H1 (cell line): ENCODE results near the gene NHEJ1. TPM values are rescaled to one million over a fixed set of nuclear protein-coding genes. Genes with fewer than 3 reads are reported as not detected.

Source experiments
- CTCF ChIA-PET: fragments of 300-600 bp; sonication (Branson Sonifier 250); formaldehyde crosslinking; loops from one replicate; lab custom pipeline; 2021; ENCODE audit not compliant: partially characterized antibody; lab: Charles Lee
- POLR2A ChIA-PET: fragments of 300-600 bp; sonication (Branson Sonifier 250); formaldehyde crosslinking; loops from one replicate; lab custom pipeline; 2021; ENCODE audit warnings: inconsistent platforms; ENCODE audit not compliant: partially characterized antibody; lab: Charles Lee
- DNase-seq, 2 experiments: peaks; one replicate each; pipeline versions ENCODE4 v3.0.0 to v3.0.0-alpha.2; 2010 to 2022; ENCODE audit warnings: low spot score in 2 of 2, low read depth in 1 of 2, mixed read lengths in 1 of 2
- FAIRE-seq: peaks from 2 replicates; lab custom pipeline; 2011; peaks lifted over from hg19 to GRCh38; lab: Jason Lieb, UNC
- H2AFZ ChIP-seq: 2 replicates; pipeline ENCODE4 v1.8.1; 2012; ENCODE audit warnings: low read length, inconsistent platforms
- H2AK5ac ChIP-seq: 2 replicates; pipeline ENCODE4 v1.6.1; 2013; ENCODE audit warnings: low read depth, low read length
- H2BK120ac ChIP-seq: replicated peaks from 2 replicates; pipeline ENCODE3; 2013; ENCODE audit warnings: low read depth, low read length, inconsistent platforms
- H2BK12ac ChIP-seq: 2 replicates; pipeline ENCODE4 v1.6.1; 2013; ENCODE audit warnings: low read depth, low read length
- H2BK15ac ChIP-seq: 2 replicates; pipeline ENCODE4 v1.6.1; 2013; ENCODE audit warnings: low read length
- H2BK20ac ChIP-seq: 2 replicates; pipeline ENCODE4 v1.6.1; 2013; ENCODE audit warnings: low read length
- H2BK5ac ChIP-seq: 2 replicates; pipeline ENCODE4 v1.6.1; 2013; ENCODE audit warnings: low read depth, low read length
- H3K14ac ChIP-seq: 2 replicates; pipeline ENCODE4 v1.6.1; 2013; ENCODE audit warnings: inconsistent platforms; ENCODE audit not compliant: insufficient read length
- H3K18ac ChIP-seq: 2 replicates; pipeline ENCODE4 v1.6.1; 2013; ENCODE audit warnings: low read length; ENCODE audit errors: extremely low read depth
- H3K23ac ChIP-seq: 2 replicates; pipeline ENCODE4 v1.6.1; 2013; ENCODE audit warnings: inconsistent platforms; ENCODE audit not compliant: insufficient read length
- H3K23me2 ChIP-seq: 2 replicates; pipeline ENCODE4 v1.6.1; 2013; ENCODE audit warnings: low read depth, low read length
- H3K27ac ChIP-seq: 2 replicates; pipeline ENCODE4 v1.6.1; 2011; ENCODE audit warnings: low read depth, low read length, inconsistent platforms
- H3K27me3 ChIP-seq, 4 experiments: replicated peaks in 1 of 4; 1 replicate in 1 of 4; 2 replicates in 3 of 4; pipeline versions ENCODE4 v1.6.1 to v1.8.1; 2011 to 2013; ENCODE audit warnings: low read length in 3 of 4, mild to moderate bottlenecking in 3 of 4, inconsistent platforms in 2 of 4, mixed read lengths in 2 of 4, moderate library complexity in 1 of 4; ENCODE audit not compliant: control insufficient read depth in 3 of 4, insufficient read depth in 3 of 4; ENCODE audit errors: extremely low read depth in 1 of 4
- H3K36me3 ChIP-seq, 4 experiments: 2 replicates each; pipeline versions ENCODE4 v1.6.1 to v1.8.1; 2011 to 2013; ENCODE audit warnings: mild to moderate bottlenecking in 4 of 4, low read length in 3 of 4, moderate library complexity in 2 of 4, control low read depth in 1 of 4, inconsistent platforms in 1 of 4; ENCODE audit not compliant: insufficient read depth in 4 of 4, control insufficient read depth in 2 of 4
- H3K4ac ChIP-seq: replicated peaks from 2 replicates; pipeline ENCODE3; 2013; ENCODE audit warnings: low read length, low read depth, mixed read lengths, inconsistent platforms; ENCODE audit not compliant: insufficient read length
- H3K4me1 ChIP-seq, 4 experiments: replicated peaks in 1 of 4; 1 replicate in 1 of 4; 2 replicates in 3 of 4; pipeline versions ENCODE4 v1.6.1 to v1.8.1; 2011 to 2013; ENCODE audit warnings: low read length in 3 of 4, inconsistent platforms in 2 of 4, mixed read lengths in 1 of 4; ENCODE audit not compliant: insufficient read depth in 4 of 4, control insufficient read depth in 3 of 4
- H3K4me2 ChIP-seq, 2 experiments: 2 replicates each; pipeline versions ENCODE4 v1.6.1 to v1.8.1; 2011 to 2013; ENCODE audit warnings: low read depth in 2 of 2, low read length in 2 of 2, control low read depth in 1 of 2, inconsistent platforms in 1 of 2, mild to moderate bottlenecking in 1 of 2; ENCODE audit not compliant: insufficient read depth in 1 of 2
- H3K4me3 ChIP-seq, 4 experiments: fragments of 200-600, 300-600 bp in 1 of 4; sonication (generic), shearing (Covaris generic), sonication (Bioruptor Twin) in 1 of 4; 2 replicates each; pipeline versions ENCODE4 v1.5.1 to v1.8.1; 2011 to 2016; ENCODE audit warnings: low read length in 4 of 4, low read depth in 3 of 4, control low read depth in 2 of 4, inconsistent platforms in 2 of 4, mild to moderate bottlenecking in 2 of 4, mixed read lengths in 1 of 4, moderate library complexity in 1 of 4; ENCODE audit not compliant: insufficient read depth in 2 of 4; ENCODE audit errors: extremely low read depth in 1 of 4
- H3K56ac ChIP-seq: replicated peaks from 2 replicates; pipeline ENCODE3; 2013; ENCODE audit warnings: low read depth, mild to moderate bottlenecking, mixed read lengths, low read length, inconsistent platforms; ENCODE audit not compliant: insufficient read length
- H3K79me1 ChIP-seq: 2 replicates; pipeline ENCODE4 v1.6.1; 2013; ENCODE audit warnings: low read depth, low read length, control low read depth
- H3K79me2 ChIP-seq, 2 experiments: 2 replicates each; pipeline versions ENCODE4 v1.6.1 to v1.8.1; 2012 to 2013; ENCODE audit warnings: low read length in 2 of 2, mild to moderate bottlenecking in 2 of 2, inconsistent platforms in 1 of 2; ENCODE audit not compliant: insufficient read depth in 2 of 2, control insufficient read depth in 1 of 2
- H3K9ac ChIP-seq, 4 experiments: replicated peaks in 1 of 4; 1 replicate in 1 of 4; 2 replicates in 3 of 4; pipeline versions ENCODE4 v1.6.1 to v1.8.1; 2011 to 2013; ENCODE audit warnings: low read depth in 3 of 4, low read length in 3 of 4, control low read depth in 2 of 4, mild to moderate bottlenecking in 2 of 4, moderate library complexity in 2 of 4, inconsistent platforms in 1 of 4; ENCODE audit errors: extremely low read depth in 1 of 4
- H3K9me3 ChIP-seq, 2 experiments: 2 replicates each; pipeline versions ENCODE4 v1.6.1 to v1.8.1; 2012 to 2013; ENCODE audit warnings: mild to moderate bottlenecking in 2 of 2, moderate library complexity in 2 of 2, control low read depth in 1 of 2, inconsistent platforms in 1 of 2, low read depth in 1 of 2, low read length in 1 of 2, mixed read lengths in 1 of 2; ENCODE audit not compliant: insufficient read depth in 2 of 2
- H4K20me1 ChIP-seq, 2 experiments: replicated peaks in 1 of 2; 2 replicates each; pipeline versions ENCODE3 to v1.8.1; 2011 to 2013; ENCODE audit warnings: inconsistent platforms in 2 of 2, low read length in 2 of 2, mild to moderate bottlenecking in 1 of 2; ENCODE audit not compliant: insufficient read depth in 2 of 2, control insufficient read depth in 1 of 2
- H4K5ac ChIP-seq: 2 replicates; pipeline ENCODE4 v1.6.1; 2013; ENCODE audit warnings: low read length, low read depth, mixed read lengths, inconsistent platforms; ENCODE audit not compliant: insufficient read length
- H4K8ac ChIP-seq: 2 replicates; pipeline ENCODE4 v1.8.0; 2013; ENCODE audit warnings: mild to moderate bottlenecking, moderate library complexity, low read length, inconsistent platforms; ENCODE audit not compliant: insufficient read depth; ENCODE audit errors: extremely low read depth
- H4K91ac ChIP-seq: replicated peaks from 2 replicates; pipeline ENCODE3; 2013; ENCODE audit warnings: low read length, mixed read lengths, inconsistent platforms; ENCODE audit not compliant: insufficient read length
- ASH2L ChIP-seq: fragments of 200-600, 300-600 bp; sonication (generic); IDR thresholded peaks from one replicate; pipeline ENCODE4 v1.7.1; 2017; ENCODE audit warnings: low read length
- BACH1 ChIP-seq: IDR thresholded peaks from 2 replicates; pipeline ENCODE4 v1.6.1; 2012; ENCODE audit warnings: low read length, improper control_type of control experiment
- BCL11A ChIP-seq, 2 experiments: IDR thresholded peaks; one replicate each; pipeline ENCODE4 v1.6.1; 2011; ENCODE audit warnings: low read depth in 2 of 2, low read length in 2 of 2, mild to moderate bottlenecking in 2 of 2
- CHD1 ChIP-seq: IDR thresholded peaks from 2 replicates; pipeline ENCODE4 v1.6.1; 2012; ENCODE audit warnings: low read depth, low read length, improper control_type of control experiment
- GABPA ChIP-seq: IDR thresholded peaks from 2 replicates; pipeline ENCODE4 v1.6.1; 2011; ENCODE audit warnings: mild to moderate bottlenecking, low read length, moderate library complexity, borderline replicate concordance; ENCODE audit not compliant: insufficient read depth
- POLR2A ChIP-seq, 2 experiments: IDR thresholded peaks; 1 replicate in 1 of 2; 2 replicates in 1 of 2; pipeline ENCODE4 v1.6.1; 2011; ENCODE audit warnings: low read depth in 2 of 2, low read length in 2 of 2, mild to moderate bottlenecking in 2 of 2; ENCODE audit errors: control extremely low read depth in 1 of 2
- RAD21 ChIP-seq, 2 experiments: IDR thresholded peaks in 1 of 2; conservative IDR thresholded peaks in 1 of 2; 2 replicates each; pipeline ENCODE4 v1.6.1; 2011; ENCODE audit warnings: low read depth in 2 of 2, low read length in 2 of 2, improper control_type of control experiment in 1 of 2, inconsistent platforms in 1 of 2, mild to moderate bottlenecking in 1 of 2, moderate library complexity in 1 of 2
- RBBP5 ChIP-seq: IDR thresholded peaks from 2 replicates; pipeline ENCODE4 v1.7.1; 2012; ENCODE audit warnings: low read depth, mild to moderate bottlenecking, inconsistent platforms, low read length, moderate library complexity, borderline replicate concordance
- SIX5 ChIP-seq: IDR thresholded peaks from 2 replicates; pipeline ENCODE4 v1.6.1; 2011; ENCODE audit warnings: mild to moderate bottlenecking, low read depth, low read length
- SRF ChIP-seq: IDR thresholded peaks from 2 replicates; pipeline ENCODE4 v1.6.1; 2011; ENCODE audit warnings: mild to moderate bottlenecking, low read depth, low read length, moderate library complexity
- WGBS, 2 experiments: shearing (Covaris generic) in 1 of 2; methylation state at CpG; one replicate each; pipeline versions ENCODE4 v1.1.6 to v1.1.7; 2013 to 2015; ENCODE audit warnings: low lambda C conversion rate in 2 of 2, mixed read lengths in 2 of 2, inconsistent platforms in 1 of 2, low coverage in 1 of 2, missing lambda C conversion rate in 1 of 2; ENCODE audit not compliant: insufficient replicate concordance in 2 of 2, insufficient coverage in 1 of 2, insufficient read length in 1 of 2; ENCODE audit errors: extremely low coverage in 1 of 2, missing lambda C conversion rate in 1 of 2; 5-methylcytosine and 5-hydroxymethylcytosine counted together
- polyA plus RNA-seq, 7 experiments: library from polyadenylated mRNA; depleted of rRNA in 3 of 7; stranded (reverse) in 5 of 7; unstranded in 2 of 7; fragments of >200 nt in 5 of 7; fragments of 200-250 nt in 2 of 7; gene quantifications; 1 replicate in 5 of 7; 2 replicates in 1 of 7; 4 replicates in 1 of 7; pipeline versions ENCODE4 v1.2.1 to v1.2.3, GENCODE V29; 2011 to 2013; ENCODE audit warnings: missing spikeins in 2 of 7, mixed read lengths in 2 of 7
- total RNA-seq: library from RNA; stranded (reverse); fragmentation: NEBNext Ultra II Directional; extraction: Animal tissue kit (Norgen Biotek cat#: 25700); gene quantifications from 2 replicates; pipeline ENCODE4 v1.2.1, GENCODE V29; 2021
- TF ChIP-seq, protein P1 (sequence below): IDR thresholded peaks from 2 replicates; pipeline ENCODE4 v1.6.1; 2012; ENCODE audit warnings: inconsistent platforms

The NHEJ1 gene
- total and polyA plus RNA-seq, 2 of the 8 experiments (the other 6 are each of a cell fraction or from before 2014, with no cell fraction given): 22.7 to 24.1 TPM

DNA sequence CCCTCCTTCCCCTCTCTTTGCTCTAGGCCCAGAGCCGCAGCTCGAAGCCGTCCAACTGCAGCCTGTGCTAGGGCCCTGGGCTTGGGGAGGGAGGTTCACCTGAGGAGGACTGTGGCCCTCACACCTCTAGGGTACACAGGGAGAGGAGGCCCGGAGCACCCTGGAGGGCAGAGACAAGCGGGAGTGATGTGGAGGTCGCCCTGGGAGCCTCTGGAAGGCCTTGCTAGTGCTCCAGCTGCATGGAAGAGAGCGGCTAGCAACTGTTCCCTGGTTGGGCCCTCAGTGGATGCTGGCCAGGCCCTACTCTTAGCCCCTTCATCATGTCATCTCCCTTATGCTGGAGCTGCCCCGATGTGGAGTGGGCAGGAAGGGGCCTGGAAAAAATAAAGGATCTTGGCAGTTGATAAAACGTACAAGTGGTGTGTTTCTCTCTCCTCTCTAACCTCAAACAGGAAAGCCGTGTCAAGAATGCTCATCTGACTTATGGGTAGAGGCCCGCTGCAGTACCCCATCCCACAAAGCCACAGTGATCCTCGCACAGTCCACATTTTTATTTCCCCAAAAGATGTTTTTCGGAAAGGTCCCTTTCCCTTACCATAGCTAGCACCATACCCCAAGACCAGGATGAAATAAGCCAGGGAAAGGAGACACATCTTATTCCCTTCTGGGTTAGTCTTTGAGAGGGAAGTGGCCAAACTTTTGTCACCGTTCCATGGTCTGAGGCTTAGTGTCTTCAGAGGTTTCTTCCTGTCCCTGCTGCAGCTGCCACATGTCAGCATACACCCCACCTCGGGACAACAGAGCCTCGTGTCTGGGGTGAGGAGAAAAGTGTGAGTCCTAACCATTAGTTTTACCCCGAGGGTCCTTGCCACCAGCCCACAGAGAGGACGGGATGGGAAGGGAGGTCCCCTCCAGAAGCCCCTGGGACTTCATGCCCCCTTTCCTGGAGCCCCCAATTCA is 48.9 kb upstream of the NHEJ1 start:
- no peak overlapping the region for H4K91ac ChIP-seq
- H4K5ac ChIP-seq: no peak overlapping the region
- no peak overlapping the region for H2AK5ac ChIP-seq
- no peak overlapping the region for H3K4me2 ChIP-seq
- H3K9me3 ChIP-seq: no peaks in the 10 kb centered on the region
- H3K9ac ChIP-seq: no peak overlapping the region
- H3K18ac ChIP-seq: no peak overlapping the region
- peaks cover 0 to 4% of the 10 kb centered on the region in 2 experiments for H4K20me1 ChIP-seq
- no peak overlapping the region for H2BK5ac ChIP-seq
- no peak overlapping the region for H2BK15ac ChIP-seq
- POLR2A ChIA-PET: interaction anchor here (0.9 to 6.1 kb wide), 4 partner anchors 9 to 21 kb away, joined by 3 to 101 read pairs (median 4); partner anchors contain the start of genes ABCB6 and ANKZF1
- peaks cover 10% of the 10 kb centered on the region for H3K23me2 ChIP-seq
- H3K23ac ChIP-seq: no peak overlapping the region
- H3K4ac ChIP-seq: no peak overlapping the region
- H3K4me3 ChIP-seq: no peak overlapping the region
- no peak overlapping the region for H3K56ac ChIP-seq
- CTCF ChIA-PET: interaction anchor here (1.5 kb wide), 1 partner anchor 10 kb away, joined by 3 read pairs; no protein-coding TSS in a partner anchor
- 89% methylated on average over 18 of the region's 18 CpGs; no CpG with 5 or more reads in 1 of the 2 experiments for WGBS, 2 experiments
- H3K4me1 ChIP-seq: peaks cover 0 to 6% (median 3%) of the 10 kb centered on the region in 4 experiments; a peak in 5 of 7 replicates
- no peak for FAIRE-seq
- peaks cover 8 to 45% (median 21%) of the 10 kb centered on the region in 4 experiments for H3K36me3 ChIP-seq
- H3K27me3 ChIP-seq: no peaks in the 10 kb centered on the region
- no peak overlapping the region for H2AFZ ChIP-seq
- H2BK120ac ChIP-seq: no peak overlapping the region
- no peak overlapping the region for H2BK12ac ChIP-seq
- DNase-seq: no peak
- no peaks in the 10 kb centered on the region for H3K79me1 ChIP-seq
- no peak overlapping the region for H2BK20ac ChIP-seq
- H3K79me2 ChIP-seq: no peaks in the 10 kb centered on the region
- H3K27ac ChIP-seq: no peak overlapping the region
- H4K8ac ChIP-seq: no peak overlapping the region
- H3K14ac ChIP-seq: no peak overlapping the region
- no peak for TF ChIP-seq ASH2L
- no peak for TF ChIP-seq GABPA
- TF ChIP-seq BACH1: no peak
- no peak for TF ChIP-seq SRF
- no peak for TF ChIP-seq BCL11A (IDR thresholded peaks at IDR 0.05; ENCODE audit: low read depth in 2 of 2, low read length in 2 of 2)
- TF ChIP-seq RBBP5: no peak
- no peak for TF ChIP-seq CHD1
- TF ChIP-seq RAD21 (IDR thresholded peaks at IDR 0.05 in 1 of 2, conservative IDR thresholded peaks at IDR 0.05 in 1 of 2; ENCODE audit: low read depth in 2 of 2, low read length in 2 of 2): no peak
- no peak for TF ChIP-seq POLR2A (IDR thresholded peaks at IDR 0.05; ENCODE audit: control extremely low read depth in 1 of 2, low read depth in 2 of 2, low read length in 2 of 2)
- TF ChIP-seq, protein P1, sequence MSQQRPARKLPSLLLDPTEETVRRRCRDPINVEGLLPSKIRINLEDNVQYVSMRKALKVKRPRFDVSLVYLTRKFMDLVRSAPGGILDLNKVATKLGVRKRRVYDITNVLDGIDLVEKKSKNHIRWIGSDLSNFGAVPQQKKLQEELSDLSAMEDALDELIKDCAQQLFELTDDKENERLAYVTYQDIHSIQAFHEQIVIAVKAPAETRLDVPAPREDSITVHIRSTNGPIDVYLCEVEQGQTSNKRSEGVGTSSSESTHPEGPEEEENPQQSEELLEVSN: no peak
- no peak for TF ChIP-seq SIX5
